Heart right ventricle (tissue), 16 donors: ENCODE measurements around the gene CEP95. TPM values are rescaled to one million over a fixed set of nuclear protein-coding genes. Genes with fewer than 3 reads are reported as not detected.
A peak's percentile ranks its signal among the peaks of the same experiment; 100 is the strongest.

Experiments
- ATAC-seq, 8 donors: fragments of 200-7000 bp; cut with Tn5 transposase; one replicate each; pipeline ENCODE4 v1.9.1; 2020; ENCODE audit warnings: mild to moderate bottlenecking in 8 of 8, moderate library complexity in 8 of 8, moderate number of reproducible peaks in 1 of 8
- DNase-seq, 2 donors: peaks; one replicate each; pipeline ENCODE4 v3.0.0-alpha.2; 2020
- H3K27ac ChIP-seq, 10 donors: fragments of 200-600 bp; sonication (generic) in 2 of 10; one replicate each; pipeline versions ENCODE4 v1.5.0 to v1.8.0; 2020 to 2022; ENCODE audit warnings: mild to moderate bottlenecking in 3 of 10
- H3K27me3 ChIP-seq, 7 donors: fragments of 200-600 bp; one replicate each; pipeline ENCODE4 v1.8.0; 2021 to 2022; ENCODE audit warnings: mild to moderate bottlenecking in 2 of 7
- H3K36me3 ChIP-seq, 9 donors: fragments of 200-600 bp; sonication (generic) in 1 of 9; one replicate each; pipeline versions ENCODE4 v1.5.0 to v1.8.0; 2020 to 2022; ENCODE audit warnings: mild to moderate bottlenecking in 2 of 9
- H3K4me1 ChIP-seq, 9 donors: fragments of 200-600 bp; sonication (generic) in 1 of 9; one replicate each; pipeline versions ENCODE4 v1.5.0 to v1.8.0; 2020 to 2022; ENCODE audit warnings: mild to moderate bottlenecking in 4 of 9
- H3K4me3 ChIP-seq, 10 donors: fragments of 200-600 bp; sonication (generic) in 2 of 10; one replicate each; pipeline versions ENCODE4 v1.5.0 to v1.8.0; 2020 to 2022; ENCODE audit warnings: mild to moderate bottlenecking in 7 of 10, moderate library complexity in 2 of 10
- H3K9me3 ChIP-seq, 11 donors: fragments of 200-600 bp in 10 of 11; sonication (generic) in 2 of 11; one replicate each; pipeline versions ENCODE4 v1.5.0 to v1.8.0; 2013 to 2022; ENCODE audit warnings: mild to moderate bottlenecking in 2 of 11, control low read depth in 1 of 11, moderate library complexity in 1 of 11
- WGBS, 2 donors: extraction: QIAGEN DNeasy Blood & Tissue Kit; methylation state at CpG; one replicate each; pipeline ENCODE4 v1.1.7; 2013; ENCODE audit warnings: inconsistent platforms in 1 of 2; 5-methylcytosine and 5-hydroxymethylcytosine counted together
- intact Hi-C, 10 donors: fragments of 100-400 bp; cut with DNase I; formaldehyde crosslinking; loops; one replicate each; pipeline versions ENCODE4 v1.11.1 to v1.14.2; 2022
- polyA plus RNA-seq, 2 donors: library from polyadenylated mRNA; stranded (reverse); fragments of 200-250 nt; gene quantifications; one replicate each; pipeline ENCODE4 v1.2.3, GENCODE V29; 2013
- total RNA-seq, 10 donors: library from RNA; stranded (reverse); fragmentation: NEBNext Ultra II Directional in 3 of 10; extraction: Animal tissue kit (Norgen Biotek cat#: 25700) in 3 of 10; gene quantifications; one replicate each; pipeline versions ENCODE4 v1.2.1 to v1.2.4, GENCODE V29; 2021 to 2023
- TF ChIP-seq, protein P1 (sequence below), 9 donors: fragments of 200-600 bp; sonication (generic) in 2 of 9; IDR thresholded peaks; one replicate each; pipeline versions ENCODE4 v1.5.0 to v1.8.0; 2021 to 2022; ENCODE audit warnings: antibody characterized with exemption in 9 of 9, mild to moderate bottlenecking in 5 of 9, moderate library complexity in 1 of 9
- donor health status: Arrhythmogenic right ventricular cardiomyopathy.
- donor health status: ischemic (EF 13 %, LVEDD 7.1; RV severe dilation, severe dysfunction).
- donor health status: healthy with polysubstance abuse.
- donor health status: DM: no; HTN: yes; CAD: no.
- donor health status: DM: no; HTN: no; CAD: no.
- donor health status: ischemic (EF 25% LVEDD 6.9; RV normal size, moderate dysfunction).
- donor health status: ischemic (EF 25% LVEDD 5.7; RV mildly dilated, moderate dysfunction).
- donor health status: healthy.
- donor health status: DM: yes; HTN: yes; CAD: no.
- donor health status: Ischemic cardiomyopathy.
- donor health status: ischemic (EF 35%, LVEDD 5.7; RV mildly dilated, moderate dysfunction).
- donor health status: nonischemic (EF 11% LVEDD 7.7; RV severe dilation, severe dysfunction).
- donor health status: DM: yes; HTN: yes; CAD: no.
- donor health status: PGD.
- donor health status: ischemic (EF 29% LVEDD 5.4; RV normal size, mild dysfunction).
- donor health status: nonischemic (EF 23%, LVEDD 6.1; RV moderate dilation, normal function).

Gene CEP95
- total and polyA plus RNA-seq, 12 donors, result 8.6 to 62.4 (median 14.6) TPM

DNA sequence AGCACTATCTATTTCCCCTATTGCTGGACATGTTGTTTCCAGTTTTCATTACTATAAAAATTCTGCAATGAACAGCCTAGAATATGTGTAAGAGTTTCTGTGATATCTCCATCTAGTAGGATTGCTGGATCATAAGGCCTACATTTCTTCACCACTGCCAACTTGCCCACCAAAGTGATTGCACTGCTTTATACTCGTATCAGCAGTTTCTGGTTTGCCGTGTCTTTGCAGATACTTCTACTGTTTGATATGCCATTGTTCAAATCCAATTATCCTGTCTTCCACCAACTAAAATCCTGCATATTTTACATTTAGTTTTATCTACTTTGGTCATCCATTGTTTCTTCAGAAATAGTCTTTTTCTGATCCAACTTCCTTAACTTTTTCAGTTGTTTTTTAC lies 21.1 kb downstream of the CEP95 start:
- TF ChIP-seq, protein P1, sequence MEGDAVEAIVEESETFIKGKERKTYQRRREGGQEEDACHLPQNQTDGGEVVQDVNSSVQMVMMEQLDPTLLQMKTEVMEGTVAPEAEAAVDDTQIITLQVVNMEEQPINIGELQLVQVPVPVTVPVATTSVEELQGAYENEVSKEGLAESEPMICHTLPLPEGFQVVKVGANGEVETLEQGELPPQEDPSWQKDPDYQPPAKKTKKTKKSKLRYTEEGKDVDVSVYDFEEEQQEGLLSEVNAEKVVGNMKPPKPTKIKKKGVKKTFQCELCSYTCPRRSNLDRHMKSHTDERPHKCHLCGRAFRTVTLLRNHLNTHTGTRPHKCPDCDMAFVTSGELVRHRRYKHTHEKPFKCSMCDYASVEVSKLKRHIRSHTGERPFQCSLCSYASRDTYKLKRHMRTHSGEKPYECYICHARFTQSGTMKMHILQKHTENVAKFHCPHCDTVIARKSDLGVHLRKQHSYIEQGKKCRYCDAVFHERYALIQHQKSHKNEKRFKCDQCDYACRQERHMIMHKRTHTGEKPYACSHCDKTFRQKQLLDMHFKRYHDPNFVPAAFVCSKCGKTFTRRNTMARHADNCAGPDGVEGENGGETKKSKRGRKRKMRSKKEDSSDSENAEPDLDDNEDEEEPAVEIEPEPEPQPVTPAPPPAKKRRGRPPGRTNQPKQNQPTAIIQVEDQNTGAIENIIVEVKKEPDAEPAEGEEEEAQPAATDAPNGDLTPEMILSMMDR (IDR thresholded peaks at IDR 0.05), result no peak
- no peak for ATAC-seq
- peaks cover 0 to 100% (median 88%) of the 10 kb centered on the region in 9 donors for H3K36me3 ChIP-seq
- WGBS, 2 donors, result 88 to 92% methylated on average over 2 of the region's 2 CpGs
- no peaks in the 10 kb centered on the region for H3K27me3 ChIP-seq
- no peak for DNase-seq
- H3K4me3 ChIP-seq, result no peak overlapping the region
- no peak overlapping the region for H3K27ac ChIP-seq
- intact Hi-C loops, result loop anchor here in 1 of 10 donors (2.0 kb wide), 1 partner anchor 65 kb away; no protein-coding TSS in a partner anchor
- H3K9me3 ChIP-seq, result no peaks in the 10 kb centered on the region
- peaks cover 0 to 7% (median 0%) of the 10 kb centered on the region in 9 donors for H3K4me1 ChIP-seq

DNA sequence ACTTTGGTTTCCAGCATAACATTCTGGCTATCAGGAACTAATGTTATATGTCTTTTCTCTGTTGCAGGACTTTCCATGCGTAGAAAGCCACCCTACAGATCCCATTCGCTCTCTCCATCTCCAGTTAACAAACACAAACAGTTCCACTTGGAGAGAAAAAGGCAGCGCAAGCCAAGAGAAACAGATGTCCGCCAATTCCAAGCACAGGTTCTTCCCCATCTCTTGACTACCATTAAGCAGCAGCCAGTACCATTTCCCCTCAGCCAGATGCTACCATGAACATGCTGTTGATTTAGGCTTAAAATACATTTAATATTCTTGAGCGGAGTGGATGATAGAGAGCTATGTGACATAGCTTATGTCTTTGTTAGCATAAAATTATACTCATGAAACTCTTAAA lies 22.4 kb downstream of the CEP95 start:
- DNase-seq (no peak), ATAC-seq (no peak)
- no peaks in the 10 kb centered on the region for H3K27me3 ChIP-seq
- H3K36me3 ChIP-seq, result peaks cover 0 to 100% (median 90%) of the 10 kb centered on the region in 9 donors
- no peak overlapping the region for H3K27ac ChIP-seq
- no peaks in the 10 kb centered on the region for H3K9me3 ChIP-seq
- TF ChIP-seq, protein P1 (IDR thresholded peaks at IDR 0.05), result no peak
- H3K4me3 ChIP-seq, result no peak overlapping the region
- intact Hi-C loops, result no loop called here
- 94 to 95% methylated on average over 5 of the region's 5 CpGs for WGBS, 2 donors
- H3K4me1 ChIP-seq, result peaks cover 0 to 7% (median 0%) of the 10 kb centered on the region in 9 donors

DNA sequence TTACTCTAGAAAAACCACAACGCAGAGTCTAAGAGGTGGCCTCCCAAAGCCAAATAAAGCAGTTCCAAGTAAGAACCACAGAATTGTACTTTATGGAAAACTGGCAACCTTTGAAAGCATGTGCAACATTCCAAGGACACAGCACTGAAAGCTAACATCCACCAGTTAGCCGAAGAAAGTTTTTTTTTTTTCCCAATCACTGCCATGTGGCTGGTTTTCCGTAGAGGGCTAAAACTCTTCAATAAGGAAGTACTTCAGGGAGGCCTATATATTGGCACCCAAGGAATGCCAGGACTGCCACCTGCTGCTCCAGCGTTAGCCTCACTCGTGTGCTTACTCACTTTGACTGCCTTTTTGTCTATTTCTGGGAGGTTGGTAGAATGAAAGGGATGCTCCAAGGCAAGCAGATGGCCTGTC lies 25.2 kb downstream of the CEP95 start:
- peaks cover 0 to 100% (median 81%) of the 10 kb centered on the region in 9 donors for H3K36me3 ChIP-seq
- H3K4me3 ChIP-seq, result no peak overlapping the region
- no peaks in the 10 kb centered on the region for H3K27me3 ChIP-seq
- peak in 2 of 8 donors; percentile 17 to 35 for ATAC-seq
- intact Hi-C loops, result loop anchor here in 2 of 10 donors (10.0 kb wide), 1 partner anchor 113 kb away; no protein-coding TSS in a partner anchor
- TF ChIP-seq, protein P1 (IDR thresholded peaks at IDR 0.05), result no peak
- no peak for DNase-seq
- peaks cover 0 to 7% (median 0%) of the 10 kb centered on the region in 9 donors for H3K4me1 ChIP-seq
- H3K9me3 ChIP-seq, result no peaks in the 10 kb centered on the region
- peak overlapping the region in 1 of 10 donors; percentile 18 for H3K27ac ChIP-seq
- WGBS, 2 donors, result 76 to 78% methylated on average over 5 of the region's 5 CpGs

DNA sequence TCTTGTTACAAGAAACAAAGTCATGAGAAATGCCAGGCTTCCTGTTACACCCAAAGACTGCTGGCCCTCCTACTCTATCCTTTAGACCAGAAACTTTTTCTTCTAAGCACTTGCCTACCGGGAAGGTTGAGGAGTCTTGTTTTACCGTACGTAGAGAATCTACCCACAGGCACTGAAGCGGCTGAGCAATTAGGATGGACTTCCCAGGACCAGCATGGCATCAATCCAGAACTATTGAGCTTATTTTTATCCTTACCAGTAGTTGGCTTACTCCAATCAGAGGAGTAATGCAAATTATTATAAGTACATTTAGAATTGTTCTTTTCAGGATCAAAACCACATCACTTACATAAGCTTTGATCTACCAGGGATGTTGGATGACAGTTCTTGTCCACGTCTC lies 25.6 kb downstream of the CEP95 start:
- DNase-seq (no peak), ATAC-seq (peak in 5 of 8 donors; percentile 25 to 50 (median 41))
- Histone ChIP-seq H3K9me3 (no peaks in the 10 kb centered on the region), H3K36me3 (peaks cover 0 to 100% (median 81%) of the 10 kb centered on the region in 9 donors), H3K27ac (peak overlapping the region in 1 of 10 donors; percentile 18), H3K4me3 (no peak overlapping the region), H3K27me3 (no peaks in the 10 kb centered on the region), H3K4me1 (peaks cover 0 to 7% (median 0%) of the 10 kb centered on the region in 9 donors)
- intact Hi-C loops, result loop anchor here in 2 of 10 donors (10.0 kb wide), 1 partner anchor 112 kb away; no protein-coding TSS in a partner anchor
- TF ChIP-seq, protein P1 (IDR thresholded peaks at IDR 0.05), result no peak
- WGBS, 2 donors, result 60 to 76% methylated on average over 5 of the region's 5 CpGs
